Retina (tissue), 1 donor: Measurements from ENCODE around the gene EYS.

ENCODE experiments used
- DNase-seq: peaks from one replicate; pipeline ENCODE4 v3.0.0-alpha.2; 2016

Gene EYS

GRCh38 chr6:65199121-65199520, 507.9 kb downstream of the EYS start:
- no peak for DNase-seq

GRCh38 chr6:65191471-65191870, 515.6 kb downstream of the EYS start:
- DNase-seq: peak; percentile 2

GRCh38 chr6:65189236-65189881, 517.7 kb downstream of the EYS start:
- no peak for DNase-seq

GRCh38 chr6:65186826-65187225, 520.2 kb downstream of the EYS start:
- no peak for DNase-seq

- no peak for DNase-seq
These were observed 524.3 kb downstream of the EYS start for GRCh38 chr6:65182681-65183080.

GRCh38 chr6:65170273-65170672, 536.8 kb downstream of the EYS start:
- no peak for DNase-seq

GRCh38 chr6:65161661-65162060, 545.4 kb downstream of the EYS start:
- DNase-seq: no peak

GRCh38 chr6:65157025-65157424, 550.0 kb downstream of the EYS start:
- DNase-seq: no peak

- DNase-seq: no peak
These were observed 551.9 kb downstream of the EYS start for GRCh38 chr6:65155083-65155482.

GRCh38 chr6:65149841-65150240, 557.2 kb downstream of the EYS start:
- DNase-seq: no peak

- DNase-seq: no peak
These were observed 558.2 kb downstream of the EYS start for GRCh38 chr6:65148839-65149238.

- no peak for DNase-seq
These were observed 571.5 kb downstream of the EYS start for GRCh38 chr6:65135567-65135966.

- no peak for DNase-seq
These were observed 580.4 kb downstream of the EYS start for GRCh38 chr6:65126667-65127066.

GRCh38 chr6:65123521-65123920, 583.5 kb downstream of the EYS start:
- DNase-seq: no peak

- DNase-seq: no peak
These were observed 589.1 kb downstream of the EYS start for GRCh38 chr6:65117817-65118409.

GRCh38 chr6:65116326-65116725, 590.7 kb downstream of the EYS start:
- no peak for DNase-seq

GRCh38 chr6:65113581-65113980, 593.4 kb downstream of the EYS start:
- no peak for DNase-seq

GRCh38 chr6:65112435-65112834, 594.6 kb downstream of the EYS start:
- no peak for DNase-seq

GRCh38 chr6:65110031-65110430, 597.0 kb downstream of the EYS start:
- DNase-seq: no peak

GRCh38 chr6:65098349-65098748, 608.7 kb downstream of the EYS start:
- DNase-seq: no peak

- no peak for DNase-seq
These were observed 615.5 kb downstream of the EYS start for GRCh38 chr6:65091561-65091960.

GRCh38 chr6:65088575-65088974, 618.5 kb downstream of the EYS start:
- no peak for DNase-seq

- DNase-seq: no peak
These were observed 625.3 kb downstream of the EYS start for GRCh38 chr6:65081756-65082155.

- DNase-seq: no peak
These were observed 631.3 kb downstream of the EYS start for GRCh38 chr6:65075705-65076230.

- DNase-seq: no peak
These were observed 634.5 kb downstream of the EYS start for GRCh38 chr6:65072500-65072899.
